ENCODE measurements around the gene HCAR1.

DNA sequence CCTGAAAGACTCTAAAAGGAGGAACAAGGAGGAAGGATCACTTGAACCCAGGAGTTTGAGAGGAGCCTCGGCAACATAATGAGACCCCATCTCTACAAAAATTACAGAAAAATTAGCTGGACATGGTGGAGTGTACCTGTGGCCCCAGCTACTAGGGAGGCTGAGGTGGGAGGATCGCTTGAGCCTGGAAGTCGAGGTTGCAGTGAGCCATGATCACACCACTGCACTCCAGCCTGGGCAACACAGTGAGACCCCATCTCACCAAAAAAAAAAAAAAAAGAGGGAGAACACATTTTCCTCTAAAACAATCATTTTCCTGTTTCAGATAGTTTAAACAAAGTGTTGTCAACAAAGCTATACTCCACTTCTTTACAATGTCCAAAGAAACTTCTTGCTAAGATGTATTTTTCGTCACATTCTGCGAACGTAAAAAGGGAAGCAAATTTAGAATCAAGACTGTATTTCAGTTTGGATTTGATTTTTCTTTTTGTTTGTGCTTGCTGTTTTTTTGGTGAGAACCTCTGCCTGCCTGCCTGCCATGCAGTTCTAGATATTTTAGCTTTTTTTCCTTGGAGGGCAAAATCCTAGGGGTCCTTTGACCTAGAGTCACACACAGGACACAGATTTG lies 5.1 kb downstream of the HCAR1 start:
- no peak for TF ChIP-seq POLR2AphosphoS5 (IDR thresholded peaks at IDR 0.05)
- TF ChIP-seq, protein P1, sequence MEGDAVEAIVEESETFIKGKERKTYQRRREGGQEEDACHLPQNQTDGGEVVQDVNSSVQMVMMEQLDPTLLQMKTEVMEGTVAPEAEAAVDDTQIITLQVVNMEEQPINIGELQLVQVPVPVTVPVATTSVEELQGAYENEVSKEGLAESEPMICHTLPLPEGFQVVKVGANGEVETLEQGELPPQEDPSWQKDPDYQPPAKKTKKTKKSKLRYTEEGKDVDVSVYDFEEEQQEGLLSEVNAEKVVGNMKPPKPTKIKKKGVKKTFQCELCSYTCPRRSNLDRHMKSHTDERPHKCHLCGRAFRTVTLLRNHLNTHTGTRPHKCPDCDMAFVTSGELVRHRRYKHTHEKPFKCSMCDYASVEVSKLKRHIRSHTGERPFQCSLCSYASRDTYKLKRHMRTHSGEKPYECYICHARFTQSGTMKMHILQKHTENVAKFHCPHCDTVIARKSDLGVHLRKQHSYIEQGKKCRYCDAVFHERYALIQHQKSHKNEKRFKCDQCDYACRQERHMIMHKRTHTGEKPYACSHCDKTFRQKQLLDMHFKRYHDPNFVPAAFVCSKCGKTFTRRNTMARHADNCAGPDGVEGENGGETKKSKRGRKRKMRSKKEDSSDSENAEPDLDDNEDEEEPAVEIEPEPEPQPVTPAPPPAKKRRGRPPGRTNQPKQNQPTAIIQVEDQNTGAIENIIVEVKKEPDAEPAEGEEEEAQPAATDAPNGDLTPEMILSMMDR (IDR thresholded peaks at IDR 0.05) = no peak
- no peak for TF ChIP-seq POLR2A (IDR thresholded peaks at IDR 0.05)

Data from suprapubic skin (tissue), 4 donors.